Liver (tissue), 9 donors: Measurements from ENCODE around the gene MPPED2. TPM values are rescaled to one million over a fixed set of nuclear protein-coding genes. Genes with fewer than 3 reads are reported as not detected.

Experiments
- DNase-seq: peaks from one replicate; pipeline ENCODE4 v3.0.0-alpha.2; 2017; ENCODE audit warnings: low spot score
- H3K27ac ChIP-seq, 2 donors: one replicate each; pipeline ENCODE4 v1.7.0; 2013; ENCODE audit warnings: inconsistent platforms in 2 of 2, low read length in 2 of 2, control low read depth in 1 of 2, low read depth in 1 of 2, mild to moderate bottlenecking in 1 of 2
- H3K27me3 ChIP-seq, 4 donors: one replicate each; pipeline versions ENCODE4 v1.6.1 to v1.7.0; 2013; ENCODE audit warnings: low read length in 3 of 4, inconsistent platforms in 1 of 4, mild to moderate bottlenecking in 1 of 4, moderate library complexity in 1 of 4; ENCODE audit not compliant: control insufficient read depth in 4 of 4, insufficient read depth in 4 of 4
- H3K36me3 ChIP-seq, 4 donors: one replicate each; pipeline versions ENCODE4 v1.6.1 to v1.7.0; 2013; ENCODE audit warnings: low read length in 3 of 4, mild to moderate bottlenecking in 3 of 4, low read depth in 1 of 4, moderate library complexity in 1 of 4; ENCODE audit not compliant: control insufficient read depth in 4 of 4, insufficient read depth in 3 of 4
- H3K4me1 ChIP-seq, 4 donors: one replicate each; pipeline versions ENCODE4 v1.6.1 to v1.7.0; 2013; ENCODE audit warnings: low read length in 3 of 4, mild to moderate bottlenecking in 3 of 4, moderate library complexity in 1 of 4; ENCODE audit not compliant: control insufficient read depth in 4 of 4, insufficient read depth in 4 of 4
- H3K4me3 ChIP-seq, 3 donors: one replicate each; pipeline versions ENCODE4 v1.6.1 to v1.7.0; 2013; ENCODE audit warnings: low read length in 3 of 3, control low read depth in 1 of 3, low read depth in 1 of 3, mild to moderate bottlenecking in 1 of 3
- H3K9ac ChIP-seq, 2 donors: one replicate each; pipeline ENCODE4 v1.7.0; 2013; ENCODE audit warnings: low read length in 2 of 2, mild to moderate bottlenecking in 2 of 2, moderate library complexity in 2 of 2, control low read depth in 1 of 2, low read depth in 1 of 2
- H3K9me3 ChIP-seq, 4 donors: one replicate each; pipeline versions ENCODE4 v1.6.1 to v1.7.0; 2013; ENCODE audit warnings: low read length in 3 of 4; ENCODE audit not compliant: control insufficient read depth in 4 of 4
- ATF3 ChIP-seq: IDR thresholded peaks from 2 replicates; pipeline ENCODE4 v1.6.1; 2016; ENCODE audit warnings: antibody characterized with exemption
- CTCF ChIP-seq: fragments of 150-350 bp; IDR thresholded peaks from 2 replicates; pipeline ENCODE4 v1.5.1; 2017; ENCODE audit warnings: improper control_type of control experiment, low read depth, low read length; ENCODE audit not compliant: missing input control
- EGR1 ChIP-seq, 2 donors: IDR thresholded peaks; 2 replicates each; pipeline ENCODE4 v1.6.1; 2016 to 2018; ENCODE audit warnings: antibody characterized with exemption in 2 of 2, low read depth in 2 of 2
- FOXA1 ChIP-seq: IDR thresholded peaks from 2 replicates; pipeline ENCODE4 v1.6.1; 2016; ENCODE audit warnings: antibody characterized with exemption
- FOXA2 ChIP-seq: IDR thresholded peaks from 2 replicates; pipeline ENCODE4 v1.6.1; 2016; ENCODE audit warnings: antibody characterized with exemption
- GABPA ChIP-seq, 2 donors: IDR thresholded peaks in 1 of 2; conservative IDR thresholded peaks in 1 of 2; 2 replicates each; pipeline ENCODE4 v1.6.1; 2016; ENCODE audit warnings: antibody characterized with exemption in 2 of 2, mild to moderate bottlenecking in 1 of 2, moderate library complexity in 1 of 2
- HNF4A ChIP-seq, 2 donors: conservative IDR thresholded peaks; 2 replicates each; pipeline ENCODE4 v1.6.1; 2016; ENCODE audit warnings: antibody characterized with exemption in 2 of 2, mild to moderate bottlenecking in 2 of 2
- HNF4G ChIP-seq: IDR thresholded peaks from 2 replicates; pipeline ENCODE4 v1.6.1; 2016; ENCODE audit warnings: antibody characterized with exemption
- JUND ChIP-seq, 2 donors: IDR thresholded peaks; 2 replicates each; pipeline ENCODE4 v1.6.1; 2016; ENCODE audit warnings: antibody characterized with exemption in 2 of 2
- MAX ChIP-seq: IDR thresholded peaks from 2 replicates; pipeline ENCODE4 v1.6.1; 2016; ENCODE audit warnings: antibody characterized with exemption
- NR2F2 ChIP-seq: IDR thresholded peaks from 2 replicates; pipeline ENCODE4 v1.6.1; 2016; ENCODE audit warnings: antibody characterized with exemption
- RAD21 ChIP-seq, 2 donors: IDR thresholded peaks; 2 replicates each; pipeline ENCODE4 v1.6.1; 2016; ENCODE audit warnings: antibody characterized with exemption in 2 of 2, mild to moderate bottlenecking in 2 of 2
- REST ChIP-seq: IDR thresholded peaks from 2 replicates; pipeline ENCODE4 v1.6.1; 2016; ENCODE audit warnings: antibody characterized with exemption, mild to moderate bottlenecking
- RXRA ChIP-seq, 2 donors: IDR thresholded peaks; 2 replicates each; pipeline ENCODE4 v1.6.1; 2017 to 2018; ENCODE audit warnings: antibody characterized with exemption in 2 of 2, mild to moderate bottlenecking in 1 of 2
- SP1 ChIP-seq: IDR thresholded peaks from 2 replicates; pipeline ENCODE4 v1.6.1; 2018; ENCODE audit warnings: antibody characterized with exemption, mild to moderate bottlenecking
- TAF1 ChIP-seq: conservative IDR thresholded peaks from 2 replicates; pipeline ENCODE4 v1.6.1; 2016; ENCODE audit warnings: antibody characterized with exemption, mild to moderate bottlenecking
- YY1 ChIP-seq: IDR thresholded peaks from 2 replicates; pipeline ENCODE4 v1.6.1; 2016; ENCODE audit warnings: antibody characterized with exemption, mild to moderate bottlenecking
- ZBTB33 ChIP-seq: IDR thresholded peaks from 2 replicates; pipeline ENCODE4 v1.6.1; 2016; ENCODE audit warnings: antibody characterized with exemption
- WGBS: extraction: QIAGEN DNeasy Blood & Tissue Kit; methylation state at CpG from one replicate; pipeline ENCODE4 v1.1.7; 2013; 5-methylcytosine and 5-hydroxymethylcytosine counted together
- polyA plus RNA-seq, 2 donors: library from polyadenylated mRNA; stranded (reverse) in 1 of 2; unstranded in 1 of 2; fragments of 200-250 nt in 1 of 2; fragments of >200 nt in 1 of 2; fragmentation: Nextera tagmentation in 1 of 2; extraction: Ambion mirVana in 1 of 2; gene quantifications; one replicate each; pipeline versions ENCODE4 v1.2.1 to v1.2.3, GENCODE V29; 2013 to 2015
- total RNA-seq, 2 donors: library from RNA; depleted of rRNA; stranded (reverse); fragments of >200 nt; gene quantifications; one replicate each; pipeline ENCODE4 v1.2.3, GENCODE V29; 2014
- donor health status: healthy.
- donor health status: healthy.
- donor health status: healthy.
- donor health status: healthy.
- donor health status: healthy.

The MPPED2 gene
- total and polyA plus RNA-seq, 4 donors, result 0.22 to 1.6 (median 0.47) TPM

- H3K27me3 ChIP-seq, result no peaks in the 10 kb centered on the region
- H3K36me3 ChIP-seq, result no peaks in the 10 kb centered on the region
- H3K4me1 ChIP-seq, result no peaks in the 10 kb centered on the region
- 93% methylated on average over 3 of the region's 3 CpGs for WGBS
- no peak for DNase-seq
- H3K9me3 ChIP-seq, result no peaks in the 10 kb centered on the region
- H3K9ac ChIP-seq, result no peak overlapping the region
- H3K27ac ChIP-seq, result no peak overlapping the region
- H3K4me3 ChIP-seq, result no peak overlapping the region
- no peak for TF ChIP-seq MAX
- no peak for TF ChIP-seq NR2F2
- TF ChIP-seq ZBTB33, result no peak
- no peak for TF ChIP-seq RXRA (IDR thresholded peaks at IDR 0.05)
- TF ChIP-seq FOXA2, result no peak
- TF ChIP-seq EGR1 (IDR thresholded peaks at IDR 0.05; ENCODE audit: low read depth in 2 of 2), result no peak
- TF ChIP-seq GABPA (IDR thresholded peaks at IDR 0.05 in 1 of 2, conservative IDR thresholded peaks at IDR 0.05 in 1 of 2), result no peak
- no peak for TF ChIP-seq FOXA1
- no peak for TF ChIP-seq REST
- TF ChIP-seq TAF1, result no peak
- no peak for TF ChIP-seq HNF4G
- TF ChIP-seq CTCF, result no peak
- no peak for TF ChIP-seq SP1
- TF ChIP-seq YY1, result no peak
- TF ChIP-seq HNF4A (conservative IDR thresholded peaks at IDR 0.05), result no peak
- TF ChIP-seq RAD21 (IDR thresholded peaks at IDR 0.05), result no peak
- no peak for TF ChIP-seq JUND (IDR thresholded peaks at IDR 0.05)
- no peak for TF ChIP-seq ATF3
Observed at GRCh38 chr11:30459306-30459705, 126.8 kb downstream of the MPPED2 start.
